GM21786 (cell line): ENCODE data around the gene COL2A1.

Source experiments
- ATAC-seq: cut with Tn5 transposase; IDR thresholded peaks from one replicate; pipeline ENCODE4 v1.9.1; 2021; ENCODE audit not compliant: unreplicated experiment

Gene COL2A1

DNA sequence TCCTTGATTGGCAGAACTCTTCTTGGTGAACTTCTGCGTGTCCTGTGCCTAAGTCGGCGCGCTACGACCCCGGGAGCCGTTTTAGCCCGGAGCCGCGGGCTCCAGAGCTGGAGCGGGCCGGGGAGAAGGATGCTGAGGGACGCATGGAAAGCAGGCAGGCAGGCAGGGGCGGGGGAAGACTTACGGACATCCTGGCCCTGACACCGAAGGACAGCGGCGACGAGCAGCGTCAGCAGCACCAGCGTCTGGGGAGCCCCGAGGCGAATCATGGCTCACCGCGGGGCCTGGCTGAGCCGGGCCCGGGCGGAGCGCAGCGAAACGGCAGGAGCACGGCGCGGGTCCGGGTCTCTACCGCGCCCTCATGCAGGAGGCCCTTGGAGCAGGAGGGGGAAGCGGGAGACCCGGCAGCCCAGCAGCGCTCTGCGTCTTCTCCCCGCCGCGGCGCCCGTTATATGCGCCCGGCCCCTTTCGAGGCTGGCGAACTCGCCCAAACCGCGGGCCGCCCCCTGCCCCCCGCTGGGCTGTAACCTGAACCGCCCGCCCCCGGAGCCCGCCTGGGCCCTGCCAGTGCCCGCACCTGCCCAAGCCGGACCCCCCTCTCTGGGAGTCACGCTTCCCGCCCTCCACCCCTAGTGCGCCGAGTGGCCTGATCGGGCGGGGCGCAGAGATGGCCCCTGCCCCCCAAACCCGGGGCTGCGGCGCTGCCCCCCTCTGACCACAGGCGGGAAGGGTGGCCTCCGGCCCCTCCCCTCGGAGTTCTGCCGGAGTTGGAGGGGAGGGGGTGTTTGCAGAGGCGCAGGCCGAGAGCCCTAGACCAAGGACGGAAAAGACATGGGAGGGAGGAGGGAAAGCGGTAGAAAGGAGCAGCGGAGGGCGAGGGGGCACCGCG is at the start of gene COL2A1:
TSS of gene COL2A1 (minus strand) at position 424 of the 889 bp plus-strand sequence. CDS start at position 269, 155 bp downstream.
- no peak for ATAC-seq

DNA sequence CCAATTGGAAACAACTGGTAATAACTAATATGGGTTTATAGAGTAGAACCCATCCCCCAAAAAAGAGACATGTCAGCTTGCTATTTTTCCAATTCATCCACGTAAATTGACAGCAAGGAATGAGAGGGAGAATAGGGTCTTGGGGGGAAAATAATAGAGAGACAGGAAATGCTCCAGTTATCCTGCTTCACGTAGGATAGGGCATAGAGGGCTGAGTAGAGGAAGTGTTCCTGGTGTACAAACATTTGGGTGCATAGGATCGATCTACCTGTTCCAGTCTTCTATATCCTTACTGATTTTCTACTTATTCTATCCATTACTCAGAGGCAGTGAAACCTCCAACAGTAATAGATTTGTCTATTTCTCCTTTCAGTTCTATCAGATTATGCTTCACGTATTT is 49.6 kb upstream of the COL2A1 start:
- ATAC-seq: no peak

DNA sequence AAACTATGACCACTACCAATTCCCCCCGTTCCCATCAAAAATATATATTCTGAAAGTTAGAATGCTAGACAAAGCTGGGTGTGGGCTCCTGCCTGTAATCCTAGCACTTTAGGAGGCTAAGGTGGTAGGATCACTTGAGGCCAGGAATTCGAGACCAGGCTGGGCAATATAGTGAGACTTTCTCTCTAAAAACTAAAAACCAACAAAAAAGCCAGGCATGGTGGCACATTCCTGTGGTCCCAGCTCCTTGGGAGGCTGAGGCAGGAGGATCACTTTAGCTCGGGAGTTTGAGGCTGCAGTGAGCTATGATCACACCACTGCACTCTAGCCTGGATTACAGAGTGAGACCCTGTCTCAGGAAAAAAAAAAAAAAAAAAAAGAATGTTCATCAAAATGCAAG is 48.8 kb upstream of the COL2A1 start:
- no peak for ATAC-seq

DNA sequence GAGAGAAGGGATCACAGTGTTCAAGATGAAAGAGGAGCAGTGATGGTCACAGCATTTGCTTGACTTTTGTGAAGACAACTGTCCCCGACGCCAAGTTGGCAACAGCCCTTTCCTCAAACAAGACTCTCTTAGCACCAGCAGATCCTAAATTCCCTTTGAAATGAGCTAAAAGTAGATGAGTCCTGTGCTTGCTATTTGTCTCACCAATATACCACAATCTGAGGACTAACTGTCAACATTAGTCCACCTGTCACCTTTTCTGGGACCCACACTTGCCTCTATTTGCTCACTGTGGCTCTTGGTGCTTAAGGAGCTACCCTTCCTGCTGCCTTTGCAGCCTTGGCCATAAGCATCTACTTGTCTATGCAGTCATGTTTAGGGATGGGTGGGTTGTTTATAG is 47.4 kb upstream of the COL2A1 start:
- ATAC-seq: no peak

DNA sequence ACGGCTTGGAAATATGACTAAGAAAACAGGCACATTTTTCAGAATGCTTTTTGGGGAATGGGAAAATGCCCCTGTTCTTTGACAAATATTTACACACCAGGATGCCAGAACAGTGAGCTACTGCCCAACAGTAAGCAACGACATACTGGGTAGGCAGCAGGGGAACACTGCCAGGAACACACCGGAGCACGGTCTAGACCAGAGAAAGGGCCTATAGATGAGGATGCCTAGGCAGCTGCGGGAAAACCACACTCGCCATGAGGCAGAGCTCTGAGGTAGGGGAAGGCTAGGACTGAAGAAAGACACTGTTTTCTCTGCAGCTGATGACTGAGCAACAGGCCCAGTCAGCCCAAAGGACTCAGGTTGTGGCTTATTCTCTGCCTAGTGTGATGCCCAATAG is 45.9 kb upstream of the COL2A1 start:
- ATAC-seq: no peak

DNA sequence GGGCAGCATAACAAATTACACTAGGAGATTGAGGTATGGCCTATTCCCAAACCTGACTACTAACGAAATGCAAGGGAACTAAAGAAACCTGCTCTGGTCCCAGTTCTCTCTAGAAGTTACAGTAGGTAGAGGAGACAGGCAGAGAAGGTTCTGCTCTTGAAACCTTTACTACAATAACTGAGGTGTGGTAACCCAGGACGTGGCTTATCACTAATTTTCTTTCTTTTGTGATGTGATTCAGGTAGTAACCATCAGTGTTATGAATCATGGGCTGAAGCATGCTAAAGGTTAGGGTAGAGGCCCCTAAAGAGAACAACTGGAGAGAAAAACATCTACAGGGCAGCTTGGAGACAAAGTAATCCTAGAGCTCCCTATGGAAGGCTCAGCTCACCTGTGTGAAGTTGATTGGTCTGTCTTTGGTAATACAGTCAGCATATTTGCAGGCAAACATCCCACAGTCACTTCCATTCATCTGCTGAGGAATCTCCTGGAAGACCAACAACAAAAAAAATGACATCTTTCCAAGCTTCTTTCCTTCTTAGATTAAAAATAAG is 41.8 kb upstream of the COL2A1 start:
- no peak for ATAC-seq

DNA sequence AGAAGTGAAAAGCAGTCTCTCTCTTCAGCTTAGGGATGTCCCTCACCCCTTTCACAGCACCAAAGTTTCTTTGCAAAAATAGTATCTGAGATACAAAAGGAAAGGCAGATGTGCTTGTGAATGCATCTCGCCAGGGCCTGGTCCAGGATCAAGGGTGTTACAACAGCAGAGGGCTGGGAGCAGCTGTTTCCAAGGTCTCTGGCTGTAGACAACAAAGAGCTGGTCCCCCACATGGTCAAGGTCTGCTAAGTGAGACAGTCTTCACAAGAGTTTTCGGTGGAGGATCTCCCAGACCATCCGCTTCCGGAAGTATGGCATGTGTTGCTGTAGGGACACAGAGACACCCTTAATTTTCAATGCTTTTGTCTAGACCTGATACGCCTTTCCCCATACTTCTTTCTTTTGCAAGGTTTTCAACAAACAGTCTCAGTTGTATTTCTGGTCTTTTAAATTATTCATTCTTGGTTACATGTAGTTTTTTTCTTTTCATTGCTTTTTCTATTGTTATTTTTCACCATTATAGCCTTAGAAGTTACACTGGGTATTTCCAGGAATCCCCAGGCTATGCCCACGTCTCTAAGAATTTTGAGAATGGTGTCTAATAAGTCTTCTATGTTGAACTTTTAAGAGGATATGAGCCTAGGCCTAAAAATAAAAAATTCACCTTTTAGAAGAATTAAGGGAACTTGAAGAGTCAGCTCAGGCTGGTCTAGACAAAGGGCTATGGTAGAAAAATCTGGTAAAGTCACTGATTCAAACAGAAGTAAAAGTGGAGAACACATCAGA is 41.0 kb upstream of the COL2A1 start:
- ATAC-seq: no peak

DNA sequence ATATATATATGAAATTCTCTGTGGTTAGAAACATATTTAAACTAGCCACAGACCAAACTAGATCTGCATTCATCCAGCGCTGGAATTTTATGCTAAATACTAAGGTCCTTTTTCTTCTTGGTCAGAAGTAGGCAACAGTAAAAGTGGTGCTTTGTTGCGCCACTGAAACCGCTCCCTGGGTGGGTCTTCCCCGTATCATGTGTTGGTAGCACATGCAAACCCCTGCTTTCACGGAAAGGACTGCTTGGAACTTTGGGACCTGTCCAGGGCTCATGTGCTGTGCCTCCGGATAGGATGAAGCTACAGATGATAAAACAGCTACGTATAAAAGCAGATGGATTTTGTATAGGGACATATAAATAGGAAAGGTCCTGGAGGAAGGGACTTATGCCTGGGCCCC is 40.1 kb upstream of the COL2A1 start:
- ATAC-seq: no peak

DNA sequence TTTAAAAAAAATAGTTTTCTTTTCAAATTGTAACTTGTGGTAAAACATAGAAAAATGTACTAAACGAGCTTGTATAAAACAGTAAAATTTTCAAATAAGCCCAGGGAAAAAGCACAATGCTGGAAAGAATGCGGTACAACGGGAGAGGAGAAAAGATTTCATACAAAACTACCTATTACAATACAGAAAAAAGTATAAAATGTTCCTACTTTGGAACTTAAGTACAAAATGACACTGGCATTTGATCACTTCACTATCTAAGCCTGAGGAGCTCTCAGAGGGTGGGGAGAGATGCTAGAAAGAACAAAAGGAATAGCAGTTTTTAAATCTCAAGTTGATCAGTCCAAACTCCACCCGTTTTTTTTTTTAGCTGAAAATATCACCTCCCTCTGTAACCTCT is 39.5 kb upstream of the COL2A1 start:
- no peak for ATAC-seq

DNA sequence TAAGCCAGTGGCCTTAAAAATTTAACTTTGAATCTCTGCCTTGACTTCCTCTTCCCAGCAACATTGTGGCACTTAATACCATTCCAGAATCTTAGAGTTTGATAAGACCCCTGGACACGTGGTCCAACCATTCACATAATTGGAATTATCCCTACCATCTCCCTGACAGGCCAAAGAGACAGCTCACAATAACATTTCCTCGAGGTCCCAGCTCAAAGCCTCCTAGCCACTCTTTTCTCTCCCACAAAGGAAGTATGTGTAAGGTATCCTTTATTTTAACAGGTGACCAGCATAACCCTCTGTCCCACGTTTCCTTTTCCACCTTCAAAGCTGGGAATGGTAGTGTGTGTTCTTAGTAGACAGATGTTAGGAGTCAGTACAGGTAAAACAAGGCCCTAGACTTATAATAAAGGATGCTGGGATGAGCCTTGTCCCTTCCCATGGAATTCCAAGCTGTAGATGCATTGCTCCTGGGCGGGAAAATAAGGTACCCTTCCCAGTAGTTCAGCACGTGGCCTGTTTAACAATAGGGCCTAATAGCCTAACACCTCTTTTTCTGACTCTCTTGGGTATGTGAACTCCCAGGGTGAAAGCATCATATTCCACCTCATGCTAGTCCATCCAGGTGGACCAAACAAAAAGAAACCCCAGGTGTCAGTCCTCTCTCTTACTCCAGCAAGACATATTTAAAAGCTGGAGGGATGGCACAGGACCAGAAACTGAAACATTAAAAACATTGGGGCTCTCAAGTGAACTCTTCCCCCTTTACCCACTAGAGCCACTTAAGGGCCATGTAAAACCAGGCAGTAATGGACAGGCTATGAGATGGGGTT is 37.5 kb upstream of the COL2A1 start:
- ATAC-seq: no peak

DNA sequence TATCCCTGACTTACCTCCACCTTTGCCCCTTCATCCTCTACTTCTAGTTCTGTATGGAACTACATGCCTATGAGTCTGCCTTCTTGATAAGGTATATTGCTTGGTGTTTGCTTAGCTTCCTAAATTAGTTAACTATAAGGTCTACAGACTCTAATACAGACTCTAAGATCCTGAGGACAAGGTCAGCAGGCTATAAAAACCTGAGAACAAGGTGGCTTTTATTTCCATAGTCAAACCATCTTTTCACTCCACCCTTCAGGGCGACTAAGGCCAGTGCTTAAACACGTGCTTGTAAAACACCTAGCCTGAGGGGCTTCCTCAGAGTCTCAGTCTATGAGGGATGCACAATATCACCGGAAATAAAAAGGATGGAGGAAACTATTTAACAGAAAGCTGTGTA is 36.1 kb upstream of the COL2A1 start:
- ATAC-seq: no peak

DNA sequence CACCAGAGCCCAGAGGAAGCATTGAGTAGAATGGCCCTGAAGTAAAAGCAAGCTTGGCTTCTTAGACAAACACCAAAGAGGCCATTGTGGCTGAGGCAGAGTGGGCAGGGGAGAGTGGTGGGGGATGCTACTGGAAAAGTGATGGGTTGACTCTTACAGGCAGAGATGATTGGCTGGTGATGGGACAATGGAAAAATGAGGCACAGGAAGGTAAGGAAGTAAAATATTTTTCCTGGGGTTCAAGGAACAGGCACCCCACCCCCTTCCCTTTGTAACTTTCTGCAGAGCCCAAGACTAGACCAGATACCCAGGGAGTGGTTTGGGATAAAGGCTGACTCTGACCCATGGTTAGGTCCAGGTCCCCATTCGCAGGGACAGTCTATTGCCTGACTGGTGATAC is 34.9 kb upstream of the COL2A1 start:
- ATAC-seq: no peak

DNA sequence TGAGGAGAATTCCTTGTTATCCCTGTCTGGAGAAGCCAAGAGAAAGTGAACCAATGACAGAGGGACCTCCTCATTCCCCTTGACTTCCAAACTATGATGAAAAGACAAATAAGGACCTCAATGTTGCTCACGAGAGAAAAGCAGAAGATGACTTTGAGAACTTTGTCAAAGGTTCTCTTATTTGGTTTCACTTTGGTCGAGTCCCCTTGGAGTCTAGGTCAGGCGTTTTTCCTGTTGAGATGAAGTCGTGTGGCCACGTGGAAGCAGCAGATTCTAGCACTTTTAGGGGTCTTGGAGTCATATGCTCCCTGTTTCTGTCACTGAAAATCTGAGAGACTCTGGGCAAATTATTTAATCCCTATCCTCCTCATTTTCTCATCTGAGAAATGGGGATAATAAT is 33.8 kb upstream of the COL2A1 start:
- ATAC-seq: no peak

DNA sequence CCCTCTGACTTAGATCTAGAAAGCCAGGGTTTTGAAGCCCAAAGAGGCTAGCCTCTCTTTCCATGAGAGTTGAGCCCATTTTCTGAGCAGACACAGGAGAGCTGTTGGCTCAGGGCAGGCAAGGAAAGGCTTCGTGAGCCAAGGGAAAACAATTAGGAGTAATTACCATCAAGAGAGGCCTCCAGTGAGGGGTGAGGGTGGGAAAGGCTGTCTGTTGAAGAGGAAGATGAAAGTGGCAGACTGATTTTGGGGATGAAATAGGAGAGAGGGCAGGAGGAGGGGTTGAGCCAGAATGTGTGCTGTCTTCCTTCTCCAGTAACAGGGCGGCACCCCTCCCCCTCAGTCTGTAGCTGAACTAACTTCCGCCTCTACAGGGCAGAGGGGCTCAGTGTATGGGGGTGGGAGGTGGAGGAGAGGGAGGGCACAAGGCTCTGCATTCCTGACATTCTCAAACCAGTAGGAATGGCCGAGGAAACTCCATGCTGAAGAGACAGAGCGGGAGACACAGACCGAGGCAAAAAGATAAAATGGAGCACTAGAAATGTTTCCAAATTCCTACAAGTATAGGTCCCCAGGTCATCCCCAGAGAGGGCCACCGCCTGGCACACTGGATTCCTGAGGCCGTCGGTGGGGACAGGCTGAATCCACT is 33.1 kb upstream of the COL2A1 start:
- ATAC-seq: no peak

DNA sequence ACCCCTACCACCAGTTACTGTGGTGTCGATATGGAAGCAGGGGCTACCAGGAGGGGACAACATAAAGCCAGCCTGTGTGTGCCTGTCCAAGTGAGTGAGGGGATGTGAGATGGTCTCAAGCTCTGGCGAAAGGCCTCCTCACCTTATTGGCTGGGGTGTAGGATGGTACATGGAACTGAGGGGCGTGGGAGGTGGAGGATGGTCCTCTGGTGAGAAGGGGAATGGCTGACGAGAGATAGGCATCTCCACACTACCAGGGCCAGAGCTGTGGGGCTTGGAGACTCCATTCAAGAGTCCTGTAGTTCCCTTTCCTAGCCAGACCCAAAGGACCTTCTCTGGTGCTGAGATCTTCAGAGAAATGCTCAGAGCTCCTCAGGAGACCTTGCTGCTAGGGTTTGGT is 32.5 kb upstream of the COL2A1 start:
- no peak for ATAC-seq

DNA sequence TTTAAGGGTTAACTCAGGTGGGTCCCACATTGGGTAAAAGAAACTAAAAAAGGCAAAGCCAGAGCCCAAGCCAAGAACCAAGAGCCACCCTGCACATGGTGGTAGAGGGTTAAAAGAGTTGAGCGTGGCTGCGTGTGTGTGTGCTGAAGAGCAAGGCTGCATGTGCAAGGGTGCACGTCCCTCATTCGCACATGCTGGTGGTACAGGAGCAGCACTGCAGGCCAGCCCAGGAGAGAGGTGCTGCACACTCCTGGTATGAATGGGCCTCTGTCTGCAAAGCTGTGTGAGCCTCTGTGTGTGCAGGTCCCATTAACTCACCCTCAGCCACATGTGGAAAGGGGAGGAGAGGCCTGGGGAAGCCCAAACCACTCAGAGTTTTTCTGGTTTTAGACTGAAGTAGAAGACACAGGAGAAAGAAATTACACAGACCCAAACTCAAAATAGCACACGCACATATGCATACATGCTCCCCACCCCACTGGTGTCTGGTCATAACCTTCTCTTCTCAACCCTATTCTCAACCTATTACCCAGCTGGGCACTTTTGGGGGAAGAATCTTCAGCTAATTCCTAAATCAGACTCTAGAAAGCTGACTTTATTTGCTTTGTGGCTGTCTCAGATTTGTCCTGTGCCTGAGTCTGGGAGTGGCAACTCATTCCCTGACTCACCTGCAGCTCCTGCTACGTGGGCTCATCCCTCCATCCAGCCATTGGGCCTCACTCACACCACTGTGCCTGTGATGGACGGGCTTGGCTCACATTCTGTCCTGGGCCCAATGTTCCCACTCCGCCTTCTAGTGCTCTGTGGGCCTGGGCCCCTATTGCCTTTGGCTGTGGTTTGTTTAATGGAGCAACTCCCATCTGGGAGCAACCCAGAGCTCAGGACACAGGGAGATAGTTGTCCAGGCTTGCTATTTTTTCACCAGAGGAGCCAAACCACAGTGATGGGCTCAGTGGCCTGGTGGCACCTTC is 30.8 kb upstream of the COL2A1 start:
- no peak for ATAC-seq

DNA sequence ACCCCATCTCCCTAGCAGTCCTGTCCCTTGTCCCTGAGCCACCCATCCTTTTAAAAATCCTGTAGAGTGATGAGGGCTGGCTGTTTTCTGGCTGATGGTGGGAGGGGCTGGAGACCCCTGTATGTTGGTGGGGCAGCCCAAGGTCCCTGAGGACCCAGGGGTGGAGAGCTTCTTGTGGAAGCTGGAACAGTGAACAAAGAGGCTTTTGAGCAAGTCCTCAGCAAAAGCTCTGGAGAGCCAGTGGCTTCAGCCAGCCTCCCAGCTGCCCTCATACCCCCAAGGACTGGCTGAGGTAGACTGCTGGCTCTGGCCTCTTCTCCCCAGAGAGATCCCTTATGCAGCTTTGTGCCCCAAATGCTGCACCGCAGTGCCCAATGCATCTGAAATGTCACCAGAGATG is 29.2 kb upstream of the COL2A1 start:
- no peak for ATAC-seq

DNA sequence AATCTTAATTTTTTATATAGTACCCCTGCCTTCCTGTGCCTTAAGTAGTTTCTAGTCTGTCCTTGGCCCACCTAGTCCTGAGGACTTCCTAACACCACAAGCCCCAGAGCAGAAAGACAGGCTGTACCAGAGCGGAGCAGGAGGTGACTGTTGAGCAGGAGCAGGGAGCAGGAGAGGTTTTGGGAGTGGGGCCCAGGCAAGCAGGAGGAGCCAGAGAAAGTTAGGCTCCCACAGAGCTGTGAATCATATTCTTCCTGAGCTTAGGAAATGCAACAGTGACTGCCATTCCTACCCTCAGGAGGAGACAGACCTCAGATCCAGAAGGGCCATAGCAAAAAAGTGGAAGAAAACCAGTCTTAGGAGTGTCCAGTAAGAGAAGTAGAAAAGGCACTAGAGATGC is 28.3 kb upstream of the COL2A1 start:
- ATAC-seq: no peak

DNA sequence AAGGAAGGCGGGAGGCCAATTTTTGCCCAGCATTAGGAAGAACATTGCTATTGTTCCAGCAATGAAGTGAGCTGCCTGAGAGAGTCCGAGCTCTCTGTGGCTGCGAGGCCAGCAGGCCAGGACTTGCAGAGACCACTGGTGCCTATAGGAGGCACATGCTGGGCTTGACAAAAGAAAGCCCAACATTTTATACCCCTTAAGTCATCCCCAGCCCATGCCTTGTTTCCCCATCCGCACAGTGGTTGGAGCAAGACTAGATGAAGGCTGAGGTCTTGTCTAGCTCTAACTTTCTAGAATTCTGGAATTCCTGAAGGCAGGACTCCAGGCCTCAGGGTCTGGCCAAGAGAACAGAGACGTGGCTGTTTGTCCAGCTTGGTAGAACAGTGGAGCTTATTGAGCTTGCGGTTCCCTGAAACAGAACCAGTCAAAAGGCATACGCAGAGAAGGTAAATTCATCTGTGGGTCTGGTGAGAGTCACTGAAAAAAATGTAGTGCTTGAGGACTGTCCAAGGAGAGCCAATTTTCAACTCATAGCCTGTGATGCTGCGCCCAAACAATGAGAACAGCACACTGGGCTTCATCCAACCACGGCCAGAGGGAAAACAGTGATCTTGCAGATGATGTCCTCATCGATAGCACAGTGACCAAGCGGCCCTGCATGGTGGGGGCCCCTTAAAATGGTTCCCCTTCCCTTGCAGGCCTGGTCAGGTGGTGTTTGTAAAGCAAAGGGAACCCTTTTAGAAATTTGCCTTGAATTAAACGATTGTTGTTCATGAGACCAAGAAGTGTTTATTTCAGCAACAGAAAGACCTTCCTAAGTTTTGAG is 27.1 kb upstream of the COL2A1 start:
- no peak for ATAC-seq
